NCI-H226 (cell line): ENCODE measurements around the gene RGS11.

Experiments used
- DNase-seq: peaks from one replicate; pipeline ENCODE4 v3.0.0-alpha.2; 2015

The RGS11 gene

DNA sequence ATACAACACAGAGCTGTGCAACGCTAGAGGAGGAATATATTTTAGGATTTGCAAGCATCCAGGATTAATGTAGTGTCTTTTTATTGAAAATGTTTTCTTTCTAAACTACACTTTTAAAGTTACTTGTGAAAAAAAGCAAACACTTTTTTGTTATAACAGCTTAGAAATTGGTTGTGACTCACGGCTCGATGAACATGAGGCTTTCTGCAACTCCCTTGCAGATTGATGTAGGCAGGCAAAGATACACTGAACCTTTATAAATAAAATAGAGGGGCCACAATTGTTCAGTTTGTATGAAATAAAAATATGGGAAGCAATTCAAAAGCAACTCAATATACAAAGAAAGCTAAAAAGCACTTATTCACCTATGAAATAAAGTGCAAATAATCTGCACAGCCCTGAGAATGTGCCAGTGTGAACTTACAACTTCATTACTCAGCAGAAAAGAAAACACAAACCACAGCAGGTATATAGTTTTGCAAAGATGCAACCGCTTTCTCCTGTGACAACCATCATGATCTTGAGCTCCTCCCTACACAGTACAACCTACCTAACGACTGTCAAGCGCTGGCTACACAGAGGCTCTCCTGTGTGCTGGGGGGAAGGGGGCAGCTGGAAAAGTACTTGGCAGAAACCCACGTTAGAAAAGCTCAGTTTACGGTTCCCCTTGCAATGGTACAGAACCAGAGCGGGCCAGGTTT, 47.4 kb downstream of the RGS11 start:
- DNase-seq, result no peak

DNA sequence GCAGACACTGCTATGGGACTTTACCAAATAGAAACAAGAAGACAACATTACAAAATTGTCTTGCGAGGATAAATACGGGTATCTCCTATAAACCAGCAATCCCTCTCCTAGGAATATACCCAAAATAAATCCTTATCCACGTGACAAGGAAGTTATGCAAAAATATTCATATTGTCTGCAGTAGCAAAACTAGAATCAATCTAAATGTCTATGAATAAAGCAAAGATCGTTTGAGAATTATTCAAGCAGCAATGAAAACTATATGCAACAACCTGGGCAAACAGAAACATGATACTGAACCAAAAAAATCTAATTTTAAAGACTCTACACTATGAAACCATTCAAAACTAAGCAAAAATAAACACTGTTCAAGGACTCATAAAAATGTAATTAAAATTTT, 55.7 kb downstream of the RGS11 start:
- no peak for DNase-seq
